Upper lobe of left lung (tissue), 4 donors: ENCODE data around the gene PSAP.

Experiments used
- EP300 ChIP-seq, 4 donors: sonication (generic); formaldehyde crosslinking; IDR thresholded peaks; one replicate each; pipeline ENCODE4 v1.5.1; 2017; ENCODE audit warnings: antibody characterized with exemption in 4 of 4, control low read depth in 2 of 4
- POLR2AphosphoS5 ChIP-seq, 2 donors: sonication (generic); formaldehyde crosslinking; IDR thresholded peaks; one replicate each; pipeline ENCODE4 v1.5.1; 2017; ENCODE audit warnings: antibody characterized with exemption in 2 of 2
- TF ChIP-seq, protein P1 (sequence below), 6 experiments: fragments of 450-650 bp in 4 of 6; fragments of 200-600 bp in 2 of 6; sonication (generic) in 2 of 6; IDR thresholded peaks; one replicate each; pipeline ENCODE4 v1.5.1; 2016 to 2019; ENCODE audit warnings: antibody characterized with exemption in 6 of 6

DNA sequence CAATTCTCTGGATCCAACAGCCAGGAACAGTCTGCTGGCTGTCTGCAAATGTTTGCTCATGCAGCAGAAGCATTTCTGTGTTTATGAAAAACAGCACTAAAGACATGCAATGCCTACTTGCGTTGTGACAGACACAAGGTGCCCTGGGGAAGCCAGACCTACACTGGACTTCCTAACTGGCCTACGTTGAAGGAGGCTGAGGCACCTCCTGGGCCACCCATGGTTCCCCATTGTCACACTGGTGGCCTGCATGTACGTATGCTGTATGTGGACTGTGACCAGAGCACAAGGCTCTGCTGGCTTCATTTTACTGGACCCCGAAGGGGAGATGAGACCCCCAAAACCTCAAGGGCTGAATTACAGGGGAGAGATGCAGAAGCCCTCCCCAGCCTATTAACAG lies 27.7 kb downstream of the PSAP start:
- TF ChIP-seq EP300 (IDR thresholded peaks at IDR 0.05), result no peak
- TF ChIP-seq, protein P1, sequence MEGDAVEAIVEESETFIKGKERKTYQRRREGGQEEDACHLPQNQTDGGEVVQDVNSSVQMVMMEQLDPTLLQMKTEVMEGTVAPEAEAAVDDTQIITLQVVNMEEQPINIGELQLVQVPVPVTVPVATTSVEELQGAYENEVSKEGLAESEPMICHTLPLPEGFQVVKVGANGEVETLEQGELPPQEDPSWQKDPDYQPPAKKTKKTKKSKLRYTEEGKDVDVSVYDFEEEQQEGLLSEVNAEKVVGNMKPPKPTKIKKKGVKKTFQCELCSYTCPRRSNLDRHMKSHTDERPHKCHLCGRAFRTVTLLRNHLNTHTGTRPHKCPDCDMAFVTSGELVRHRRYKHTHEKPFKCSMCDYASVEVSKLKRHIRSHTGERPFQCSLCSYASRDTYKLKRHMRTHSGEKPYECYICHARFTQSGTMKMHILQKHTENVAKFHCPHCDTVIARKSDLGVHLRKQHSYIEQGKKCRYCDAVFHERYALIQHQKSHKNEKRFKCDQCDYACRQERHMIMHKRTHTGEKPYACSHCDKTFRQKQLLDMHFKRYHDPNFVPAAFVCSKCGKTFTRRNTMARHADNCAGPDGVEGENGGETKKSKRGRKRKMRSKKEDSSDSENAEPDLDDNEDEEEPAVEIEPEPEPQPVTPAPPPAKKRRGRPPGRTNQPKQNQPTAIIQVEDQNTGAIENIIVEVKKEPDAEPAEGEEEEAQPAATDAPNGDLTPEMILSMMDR (IDR thresholded peaks at IDR 0.05), result no peak
- no peak for TF ChIP-seq POLR2AphosphoS5 (IDR thresholded peaks at IDR 0.05)
